Upper lobe of left lung (tissue), 6 donors: ENCODE measurements around the gene ABCC8. TPM values are rescaled to one million over a fixed set of nuclear protein-coding genes. Genes with fewer than 3 reads are reported as not detected.

ENCODE experiments used
- ATAC-seq, 2 donors: fragments of 200-7000 bp; cut with Tn5 transposase; one replicate each; pipeline ENCODE4 v1.9.1; 2022; ENCODE audit warnings: mild to moderate bottlenecking in 2 of 2, moderate library complexity in 2 of 2; ENCODE audit not compliant: low FRiP score in 2 of 2
- DNase-seq, 2 donors: peaks; one replicate each; pipeline ENCODE4 v3.0.0-alpha.2; 2019 to 2020
- H3K27ac ChIP-seq, 4 donors: fragments of 200-600 bp; sonication (generic); one replicate each; pipeline ENCODE4 v1.5.1; 2016 to 2019
- H3K27me3 ChIP-seq, 4 donors: fragments of 200-600 bp; sonication (generic); one replicate each; pipeline ENCODE4 v1.5.1; 2017 to 2019
- H3K36me3 ChIP-seq, 4 donors: fragments of 200-600 bp; sonication (generic); one replicate each; pipeline ENCODE4 v1.5.1; 2016 to 2019
- H3K4me1 ChIP-seq, 4 donors: fragments of 200-600 bp; sonication (generic); one replicate each; pipeline ENCODE4 v1.5.1; 2018 to 2019
- H3K4me3 ChIP-seq, 4 donors: fragments of 200-600 bp; sonication (generic); one replicate each; pipeline ENCODE4 v1.5.1; 2017 to 2019; ENCODE audit warnings: mild to moderate bottlenecking in 2 of 4, moderate library complexity in 1 of 4
- H3K9me3 ChIP-seq, 4 donors: fragments of 200-600 bp; sonication (generic); one replicate each; pipeline ENCODE4 v1.5.1; 2018 to 2019
- EP300 ChIP-seq, 4 donors: sonication (generic); formaldehyde crosslinking; IDR thresholded peaks; one replicate each; pipeline ENCODE4 v1.5.1; 2017; ENCODE audit warnings: antibody characterized with exemption in 4 of 4, control low read depth in 2 of 4
- POLR2A ChIP-seq, 4 donors: fragments of 450-650 bp; IDR thresholded peaks; one replicate each; pipeline ENCODE4 v1.5.1; 2016 to 2017; ENCODE audit warnings: antibody characterized with exemption in 4 of 4, mild to moderate bottlenecking in 2 of 4
- POLR2AphosphoS5 ChIP-seq, 2 donors: sonication (generic); formaldehyde crosslinking; IDR thresholded peaks; one replicate each; pipeline ENCODE4 v1.5.1; 2017; ENCODE audit warnings: antibody characterized with exemption in 2 of 2
- WGBS, 2 donors: methylation state at CpG; one replicate each; pipeline ENCODE4 v1.1.5; 2017 to 2018; 5-methylcytosine and 5-hydroxymethylcytosine counted together
- total RNA-seq, 6 donors: library from RNA; depleted of rRNA in 4 of 6; stranded (reverse); fragments of >200 nt in 4 of 6; gene quantifications; one replicate each; pipeline versions ENCODE4 v1.1.0 to v1.2.1, GENCODE V29; 2016 to 2021
- TF ChIP-seq, protein P1 (sequence below), 6 experiments: fragments of 450-650 bp in 4 of 6; fragments of 200-600 bp in 2 of 6; sonication (generic) in 2 of 6; IDR thresholded peaks; one replicate each; pipeline ENCODE4 v1.5.1; 2016 to 2019; ENCODE audit warnings: antibody characterized with exemption in 6 of 6
- donor health status: DM: no; HTN: no; CAD: no; lungs with moderate emphysema.
- donor health status: DM: no; HTN: yes; CAD: no; lungs with severe emphysema.

The ABCC8 gene
- total RNA-seq, 6 donors from 2014 or later: 1.7 to 62.7 (median 12.5) TPM

DNA sequence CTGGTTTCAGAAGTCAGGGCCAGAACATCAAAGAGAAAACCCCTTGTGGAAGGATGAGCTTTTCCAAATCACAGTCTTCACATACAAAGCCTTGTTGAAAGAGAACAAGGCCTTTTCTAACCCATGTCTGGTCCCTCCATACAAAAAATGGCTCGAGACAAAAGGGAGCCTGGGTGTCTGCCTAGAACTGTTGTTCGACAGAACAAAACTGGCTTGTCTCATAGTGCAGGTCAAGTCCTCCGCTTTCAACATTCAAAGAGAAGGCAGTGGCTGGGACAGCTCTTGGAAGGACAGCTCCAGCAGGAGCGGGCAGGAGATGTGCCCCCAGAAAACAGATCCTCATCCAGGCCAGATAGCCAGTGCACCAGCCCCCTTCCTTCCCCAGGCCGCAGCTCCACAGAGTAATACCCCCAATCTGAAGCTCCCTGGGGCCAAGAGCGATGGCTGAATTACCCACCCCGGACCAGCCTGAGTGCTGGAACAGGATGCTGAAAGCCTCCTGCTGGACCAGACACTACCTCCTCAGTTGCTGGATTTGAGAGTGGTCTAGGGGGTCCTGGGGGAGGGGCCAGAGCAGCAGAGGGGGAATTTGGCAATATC lies 40.0 kb upstream of the ABCC8 start:
- no peaks in the 10 kb centered on the region for H3K27me3 ChIP-seq
- DNase-seq (no peak), ATAC-seq (no peak)
- no peaks in the 10 kb centered on the region for H3K4me1 ChIP-seq
- no peak for TF ChIP-seq POLR2AphosphoS5 (IDR thresholded peaks at IDR 0.05)
- no peak for TF ChIP-seq POLR2A (IDR thresholded peaks at IDR 0.05)
- TF ChIP-seq EP300 (IDR thresholded peaks at IDR 0.05): no peak
- H3K27ac ChIP-seq: no peak overlapping the region
- no peaks in the 10 kb centered on the region for H3K9me3 ChIP-seq
- H3K4me3 ChIP-seq: no peak overlapping the region
- WGBS, 2 donors: 93 to 95% methylated on average over 4 to 7 of the region's 7 CpGs
- H3K36me3 ChIP-seq: no peaks in the 10 kb centered on the region

DNA sequence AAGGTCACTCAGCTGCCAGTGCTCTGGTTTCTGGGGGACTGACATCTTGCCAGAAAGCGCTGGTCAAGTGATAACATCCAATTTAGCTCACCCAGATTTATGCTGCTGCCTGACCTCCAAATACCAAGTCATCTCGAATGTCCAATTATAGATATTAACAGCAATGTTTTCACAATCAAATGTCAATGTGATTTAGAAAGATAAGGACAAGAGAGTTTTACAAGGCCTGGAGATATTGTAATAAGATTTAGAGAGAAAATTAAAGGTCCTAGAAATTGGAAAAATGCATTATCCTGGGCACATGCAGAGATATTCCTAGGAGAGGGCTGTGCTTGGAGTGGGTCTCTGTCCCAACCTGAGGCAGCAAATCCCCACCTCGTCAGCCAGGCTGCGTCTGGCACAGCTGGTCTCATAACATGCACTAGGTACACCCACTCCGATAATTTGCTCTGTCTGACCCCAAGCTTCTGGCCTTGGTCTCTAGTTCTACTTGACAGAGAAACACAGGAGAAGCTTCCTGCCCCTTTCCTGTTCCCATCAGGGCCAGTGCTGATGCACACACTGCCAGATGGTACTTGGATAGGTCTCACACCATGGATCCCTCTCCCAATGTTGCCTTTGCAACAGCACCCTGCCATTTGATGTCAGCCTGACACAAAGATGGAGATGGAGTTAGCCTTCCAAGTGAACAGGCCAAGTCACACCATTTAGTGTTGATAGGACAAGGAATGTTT lies 39.0 kb upstream of the ABCC8 start:
- TF ChIP-seq EP300 (IDR thresholded peaks at IDR 0.05) (no peak), POLR2A (IDR thresholded peaks at IDR 0.05) (no peak), POLR2AphosphoS5 (IDR thresholded peaks at IDR 0.05) (no peak)
- TF ChIP-seq, protein P1, sequence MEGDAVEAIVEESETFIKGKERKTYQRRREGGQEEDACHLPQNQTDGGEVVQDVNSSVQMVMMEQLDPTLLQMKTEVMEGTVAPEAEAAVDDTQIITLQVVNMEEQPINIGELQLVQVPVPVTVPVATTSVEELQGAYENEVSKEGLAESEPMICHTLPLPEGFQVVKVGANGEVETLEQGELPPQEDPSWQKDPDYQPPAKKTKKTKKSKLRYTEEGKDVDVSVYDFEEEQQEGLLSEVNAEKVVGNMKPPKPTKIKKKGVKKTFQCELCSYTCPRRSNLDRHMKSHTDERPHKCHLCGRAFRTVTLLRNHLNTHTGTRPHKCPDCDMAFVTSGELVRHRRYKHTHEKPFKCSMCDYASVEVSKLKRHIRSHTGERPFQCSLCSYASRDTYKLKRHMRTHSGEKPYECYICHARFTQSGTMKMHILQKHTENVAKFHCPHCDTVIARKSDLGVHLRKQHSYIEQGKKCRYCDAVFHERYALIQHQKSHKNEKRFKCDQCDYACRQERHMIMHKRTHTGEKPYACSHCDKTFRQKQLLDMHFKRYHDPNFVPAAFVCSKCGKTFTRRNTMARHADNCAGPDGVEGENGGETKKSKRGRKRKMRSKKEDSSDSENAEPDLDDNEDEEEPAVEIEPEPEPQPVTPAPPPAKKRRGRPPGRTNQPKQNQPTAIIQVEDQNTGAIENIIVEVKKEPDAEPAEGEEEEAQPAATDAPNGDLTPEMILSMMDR (IDR thresholded peaks at IDR 0.05): no peak
- ATAC-seq (no peak), DNase-seq (no peak)
- Histone ChIP-seq H3K9me3 (no peaks in the 10 kb centered on the region), H3K36me3 (no peaks in the 10 kb centered on the region), H3K4me3 (no peak overlapping the region), H3K27ac (no peak overlapping the region), H3K27me3 (no peaks in the 10 kb centered on the region), H3K4me1 (no peaks in the 10 kb centered on the region)
- 71 to 72% methylated on average over 5 of the region's 5 CpGs for WGBS, 2 donors

DNA sequence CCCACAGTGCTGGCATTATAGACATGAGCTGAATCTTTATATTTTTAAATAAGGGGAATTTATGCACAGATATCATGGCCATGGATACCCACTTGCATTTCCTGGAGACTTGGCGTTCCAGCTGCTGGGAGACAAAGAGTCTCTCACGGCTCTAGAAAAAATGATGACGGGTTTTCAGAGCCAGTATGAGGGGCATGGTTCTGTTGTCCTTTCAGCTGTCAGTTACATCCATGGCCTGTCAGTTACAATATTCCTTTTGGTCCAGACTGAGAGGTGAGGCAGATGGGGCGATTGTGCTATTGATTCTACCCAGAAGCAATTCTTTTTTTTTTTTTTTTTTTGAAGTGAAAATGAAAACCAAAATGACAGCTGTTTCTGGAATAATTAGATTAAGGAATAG lies 37.8 kb upstream of the ABCC8 start:
- TF ChIP-seq POLR2A (IDR thresholded peaks at IDR 0.05): no peak
- TF ChIP-seq, protein P1 (IDR thresholded peaks at IDR 0.05): no peak
- no peak for TF ChIP-seq POLR2AphosphoS5 (IDR thresholded peaks at IDR 0.05)
- no peak for TF ChIP-seq EP300 (IDR thresholded peaks at IDR 0.05)
- Histone ChIP-seq H3K27me3 (no peaks in the 10 kb centered on the region), H3K27ac (no peak overlapping the region), H3K4me3 (no peak overlapping the region), H3K36me3 (no peaks in the 10 kb centered on the region), H3K4me1 (no peaks in the 10 kb centered on the region), H3K9me3 (no peaks in the 10 kb centered on the region)
- no peak for DNase-seq
- 78 to 83% methylated on average over 4 of the region's 4 CpGs for WGBS, 2 donors
- ATAC-seq: no peak

DNA sequence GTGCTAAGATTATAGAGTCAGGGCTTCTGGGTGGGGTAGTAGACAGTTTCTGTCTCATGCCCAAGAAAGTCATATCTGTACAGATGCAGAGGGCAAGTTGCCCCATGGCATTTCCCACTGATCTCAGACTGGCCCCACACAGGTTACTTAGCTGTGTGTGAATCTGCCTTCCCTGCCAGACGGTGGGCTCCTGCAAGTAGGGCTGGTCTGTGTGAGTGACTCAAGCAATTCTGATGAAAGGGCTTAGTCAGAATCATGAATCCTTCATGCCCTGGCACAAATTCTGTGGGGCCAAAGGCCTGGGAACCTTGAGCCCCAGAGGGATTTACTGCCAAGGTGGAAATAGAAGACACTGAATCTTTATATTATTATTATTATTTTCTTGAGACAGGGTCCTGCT lies 37.2 kb upstream of the ABCC8 start:
- no peak for ATAC-seq
- no peak overlapping the region for H3K4me3 ChIP-seq
- no peak overlapping the region for H3K27ac ChIP-seq
- WGBS, 2 donors: 75% methylated on average over 1 of the region's 1 CpG
- H3K27me3 ChIP-seq: no peaks in the 10 kb centered on the region
- H3K4me1 ChIP-seq: no peaks in the 10 kb centered on the region
- no peaks in the 10 kb centered on the region for H3K36me3 ChIP-seq
- no peaks in the 10 kb centered on the region for H3K9me3 ChIP-seq
- TF ChIP-seq, protein P1 (IDR thresholded peaks at IDR 0.05): no peak
- no peak for TF ChIP-seq POLR2AphosphoS5 (IDR thresholded peaks at IDR 0.05)
- no peak for DNase-seq

DNA sequence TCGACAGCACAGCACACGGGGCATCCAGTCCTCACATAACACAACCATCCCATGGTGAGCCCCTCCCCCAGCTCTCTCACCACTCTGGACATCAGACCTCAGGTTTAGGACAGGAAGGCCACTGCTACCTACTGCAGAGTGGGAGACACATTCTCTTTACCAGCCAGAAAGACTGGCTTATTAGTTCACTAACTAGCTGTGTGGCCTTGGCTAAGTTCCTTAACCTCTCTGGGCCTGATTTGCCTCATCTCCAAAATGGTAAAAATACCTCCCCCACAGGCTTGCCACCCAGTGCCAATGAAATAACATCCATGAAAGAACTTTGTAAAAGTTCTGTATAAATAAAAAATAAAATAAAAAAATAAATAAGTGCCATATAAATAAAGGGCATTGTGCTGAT lies 35.5 kb upstream of the ABCC8 start:
- H3K4me1 ChIP-seq: no peaks in the 10 kb centered on the region
- no peak overlapping the region for H3K27ac ChIP-seq
- no peaks in the 10 kb centered on the region for H3K9me3 ChIP-seq
- no peaks in the 10 kb centered on the region for H3K36me3 ChIP-seq
- DNase-seq: no peak
- TF ChIP-seq EP300 (IDR thresholded peaks at IDR 0.05): no peak
- TF ChIP-seq POLR2AphosphoS5 (IDR thresholded peaks at IDR 0.05): no peak
- TF ChIP-seq, protein P1 (IDR thresholded peaks at IDR 0.05): no peak
- TF ChIP-seq POLR2A (IDR thresholded peaks at IDR 0.05): no peak
- no peak overlapping the region for H3K4me3 ChIP-seq
- WGBS, 2 donors: 27 to 39% methylated on average over 2 of the region's 2 CpGs
- H3K27me3 ChIP-seq: no peaks in the 10 kb centered on the region
- ATAC-seq: no peak
